Progenitor cell of endocrine pancreas (in vitro differentiated cells): Measurements from ENCODE around the gene LOXL1. TPM values are rescaled to one million over a fixed set of nuclear protein-coding genes. Genes with fewer than 3 reads are reported as not detected.

Experiments used
- DNase-seq: peaks from one replicate; pipeline ENCODE4 v3.0.0; 2021; ENCODE audit warnings: low spot score; ENCODE audit not compliant: unreplicated experiment
- H3K27ac Mint-ChIP-seq: 2 replicates; pipeline ENCODE4 v1.8.0; 2021; ENCODE audit warnings: mild to moderate bottlenecking, moderate library complexity, mixed read lengths
- H3K27me3 Mint-ChIP-seq: 2 replicates; pipeline ENCODE4 v1.8.0; 2021; ENCODE audit warnings: mixed read lengths
- H3K36me3 Mint-ChIP-seq: 2 replicates; pipeline ENCODE4 v1.8.0; 2022; ENCODE audit warnings: mixed read lengths; ENCODE audit not compliant: insufficient read depth
- H3K4me1 Mint-ChIP-seq: 2 replicates; pipeline ENCODE4 v1.8.0; 2021; ENCODE audit warnings: low read depth, mixed read lengths
- H3K4me3 Mint-ChIP-seq: 2 replicates; pipeline ENCODE4 v1.8.0; 2021; ENCODE audit warnings: low read depth, mild to moderate bottlenecking, moderate library complexity, mixed read lengths
- H3K9me3 Mint-ChIP-seq: 2 replicates; pipeline ENCODE4 v1.8.0; 2021; ENCODE audit warnings: low read depth, mixed read lengths
- CTCF ChIP-seq: fragments of 200-600 bp; sonication (generic); IDR thresholded peaks from one replicate; pipeline ENCODE4 v1.5.0; 2021; ENCODE audit warnings: antibody characterized with exemption, mild to moderate bottlenecking; ENCODE audit not compliant: unreplicated experiment
- total RNA-seq: library from RNA; stranded (reverse); gene quantifications from 2 replicates; pipeline ENCODE4 v1.2.1, GENCODE V29; 2021

The LOXL1 gene
- total RNA-seq, 1 donor from 2014 or later: 17.4 TPM

- Mint-ChIP-seq H3K9me3 (no peaks in the 10 kb centered on the region), H3K27me3 (no peaks in the 10 kb centered on the region), H3K27ac (no peak overlapping the region), H3K4me1 (peaks cover 5% of the 10 kb centered on the region), H3K36me3 (no peaks in the 10 kb centered on the region), H3K4me3 (no peak overlapping the region)
- TF ChIP-seq CTCF: no peak
- DNase-seq: no peak
Measured at GRCh38 chr15:73946795-73947370, 20.6 kb downstream of the LOXL1 start.

GRCh38 chr15:73947651-73948050 is 21.4 kb downstream of the LOXL1 start:
- Mint-ChIP-seq H3K27ac (no peak overlapping the region), H3K4me1 (peaks cover 5% of the 10 kb centered on the region), H3K4me3 (no peak overlapping the region), H3K9me3 (no peaks in the 10 kb centered on the region), H3K27me3 (no peaks in the 10 kb centered on the region), H3K36me3 (no peaks in the 10 kb centered on the region)
- no peak for TF ChIP-seq CTCF
- DNase-seq: no peak

GRCh38 chr15:73948396-73948795 is 22.1 kb downstream of the LOXL1 start:
- no peak for DNase-seq
- peaks cover 5% of the 10 kb centered on the region for H3K4me1 Mint-ChIP-seq

GRCh38 chr15:73948982-73949381 is 22.7 kb downstream of the LOXL1 start:
- Mint-ChIP-seq H3K4me3 (no peak overlapping the region), H3K9me3 (no peaks in the 10 kb centered on the region), H3K4me1 (peaks cover 1% of the 10 kb centered on the region), H3K27ac (no peak overlapping the region), H3K27me3 (no peaks in the 10 kb centered on the region), H3K36me3 (no peaks in the 10 kb centered on the region)
- TF ChIP-seq CTCF: no peak
- no peak for DNase-seq

More at GRCh38 chr15:73948396-73948795, 22.1 kb downstream of the LOXL1 start:
- no peak for TF ChIP-seq CTCF
- H3K4me3 Mint-ChIP-seq: no peak overlapping the region
- H3K9me3 Mint-ChIP-seq: no peaks in the 10 kb centered on the region
- H3K27ac Mint-ChIP-seq: no peak overlapping the region
- no peaks in the 10 kb centered on the region for H3K27me3 Mint-ChIP-seq
- H3K36me3 Mint-ChIP-seq: no peaks in the 10 kb centered on the region

- H3K9me3 Mint-ChIP-seq: no peaks in the 10 kb centered on the region
- peaks cover 1% of the 10 kb centered on the region for H3K4me1 Mint-ChIP-seq
- no peak overlapping the region for H3K4me3 Mint-ChIP-seq
- H3K36me3 Mint-ChIP-seq: no peaks in the 10 kb centered on the region
- no peak for TF ChIP-seq CTCF
- DNase-seq: no peak
- H3K27me3 Mint-ChIP-seq: no peaks in the 10 kb centered on the region
- H3K27ac Mint-ChIP-seq: no peak overlapping the region
Measured at GRCh38 chr15:73949496-73949895, 23.2 kb downstream of the LOXL1 start.
